IMR-90 (cell line): ENCODE results near the gene UTP14C. TPM values are rescaled to one million over a fixed set of nuclear protein-coding genes. Genes with fewer than 3 reads are reported as not detected.

Source experiments
- ATAC-seq: fragments of 200-7000 bp; cut with Tn5 transposase; 2 replicates; pipeline ENCODE4 v1.9.1; 2020; ENCODE audit warnings: low read depth, mild to moderate bottlenecking, moderate library complexity
- BruUV-seq: library from RNA; stranded (reverse); fragments of 400-500 nt; replicated peaks from 2 replicates; lab custom pipeline; 2021; lab: Mats Ljungman, UMichigan
- CTCF ChIA-PET: fragments of 300-600 bp; formaldehyde crosslinking; extraction: SDS; loops from one replicate; lab custom pipeline; 2021; ENCODE audit warnings: antibody characterized with exemption; lab: Yijun Ruan, JAX
- POLR2A ChIA-PET: fragments of 300-600 bp; sonication (Branson Sonifier 250); formaldehyde crosslinking; loops from one replicate; lab custom pipeline; 2022; ENCODE audit warnings: antibody characterized with exemption; ENCODE audit not compliant: unreplicated experiment; lab: Charles Lee
- DNase-seq: peaks from one replicate; pipeline ENCODE4 v3.0.0; 2013
- H2AFZ ChIP-seq: replicated peaks from 2 replicates; pipeline ENCODE3; 2013; ENCODE audit warnings: low read length, mild to moderate bottlenecking; ENCODE audit not compliant: poor library complexity
- H2AK5ac ChIP-seq: 2 replicates; pipeline ENCODE4 v1.6.1; 2013; ENCODE audit warnings: low read depth, low read length, inconsistent platforms
- H2AK9ac ChIP-seq: replicated peaks from 2 replicates; pipeline ENCODE3; 2013; ENCODE audit warnings: mild to moderate bottlenecking, low read depth, low read length, moderate library complexity; ENCODE audit not compliant: poor library complexity
- H2BK120ac ChIP-seq: 2 replicates; pipeline ENCODE4 v1.6.1; 2013; ENCODE audit warnings: low read depth, low read length, inconsistent platforms
- H2BK15ac ChIP-seq: 3 replicates; pipeline ENCODE4 v1.6.1; 2013; ENCODE audit warnings: low read depth, low read length, inconsistent platforms
- H2BK20ac ChIP-seq: 2 replicates; pipeline ENCODE4 v1.6.1; 2013; ENCODE audit warnings: low read depth, mild to moderate bottlenecking, inconsistent platforms, low read length, moderate library complexity
- H2BK5ac ChIP-seq: 2 replicates; pipeline ENCODE4 v1.6.1; 2013; ENCODE audit warnings: mild to moderate bottlenecking, low read depth, low read length, inconsistent platforms; ENCODE audit not compliant: poor library complexity, severe bottlenecking
- H3K14ac ChIP-seq: replicated peaks from 2 replicates; pipeline ENCODE4 v1.6.1; 2013; ENCODE audit warnings: low read depth, low read length, inconsistent platforms
- H3K18ac ChIP-seq: 2 replicates; pipeline ENCODE4 v1.6.1; 2013; ENCODE audit warnings: low read depth, low read length, control low read depth
- H3K23ac ChIP-seq: 2 replicates; pipeline ENCODE4 v1.6.1; 2013; ENCODE audit warnings: low read depth, low read length, inconsistent platforms
- H3K27ac ChIP-seq: 2 replicates; pipeline ENCODE4 v1.5.1; 2013; ENCODE audit warnings: mild to moderate bottlenecking, control low read depth, low read length; ENCODE audit not compliant: insufficient read depth
- H3K27me3 ChIP-seq: 2 replicates; pipeline ENCODE4 v1.6.1; 2013; ENCODE audit warnings: low read length; ENCODE audit not compliant: control insufficient read depth, insufficient read depth
- H3K36me3 ChIP-seq: 2 replicates; pipeline ENCODE4 v1.6.1; 2013; ENCODE audit warnings: low read length, mixed read lengths; ENCODE audit not compliant: control insufficient read depth, insufficient read depth
- H3K4ac ChIP-seq: 2 replicates; pipeline ENCODE4 v1.6.1; 2013; ENCODE audit warnings: low read depth, low read length, inconsistent platforms
- H3K4me1 ChIP-seq: 2 replicates; pipeline ENCODE4 v1.6.1; 2013; ENCODE audit warnings: low read length, mixed read lengths; ENCODE audit not compliant: control insufficient read depth, insufficient read depth
- H3K4me2 ChIP-seq: 2 replicates; pipeline ENCODE4 v1.6.1; 2013; ENCODE audit warnings: low read depth, mild to moderate bottlenecking, control low read depth, low read length, moderate library complexity
- H3K4me3 ChIP-seq: 2 replicates; pipeline ENCODE4 v1.5.1; 2013; ENCODE audit warnings: low read depth, mild to moderate bottlenecking, control low read depth, low read length, moderate library complexity; ENCODE audit not compliant: insufficient read depth
- H3K56ac ChIP-seq: 2 replicates; pipeline ENCODE4 v1.6.1; 2013; ENCODE audit warnings: low read length, inconsistent platforms; ENCODE audit not compliant: insufficient read depth; ENCODE audit errors: extremely low read depth
- H3K79me1 ChIP-seq, 2 experiments: 2 replicates each; pipeline ENCODE4 v1.6.1; 2013; ENCODE audit warnings: low read length in 2 of 2, inconsistent platforms in 1 of 2, low read depth in 1 of 2
- H3K9ac ChIP-seq: 2 replicates; pipeline ENCODE4 v1.6.1; 2013; ENCODE audit warnings: low read depth, low read length, control low read depth
- H3K9me1 ChIP-seq: 2 replicates; pipeline ENCODE4 v1.6.1; 2013; ENCODE audit warnings: low read length, inconsistent platforms; ENCODE audit not compliant: insufficient read depth
- H3K9me3 ChIP-seq: 2 replicates; pipeline ENCODE4 v1.6.1; 2013; ENCODE audit warnings: low read length; ENCODE audit not compliant: control insufficient read depth, insufficient read depth
- H4K20me1 ChIP-seq: 2 replicates; pipeline ENCODE4 v1.6.1; 2013; ENCODE audit warnings: low read length, inconsistent platforms; ENCODE audit not compliant: insufficient read depth
- H4K5ac ChIP-seq: 2 replicates; pipeline ENCODE4 v1.6.1; 2013; ENCODE audit warnings: mild to moderate bottlenecking, low read depth, low read length, control low read depth
- H4K8ac ChIP-seq, 2 experiments: 2 replicates each; pipeline ENCODE4 v1.6.1; 2013; ENCODE audit warnings: low read depth in 2 of 2, low read length in 2 of 2, control low read depth in 1 of 2, inconsistent platforms in 1 of 2
- H4K91ac ChIP-seq: 2 replicates; pipeline ENCODE4 v1.6.1; 2013; ENCODE audit warnings: low read depth, low read length, inconsistent platforms; ENCODE audit not compliant: insufficient read depth
- BHLHE40 ChIP-seq: fragments of 150-350 bp; IDR thresholded peaks from 2 replicates; pipeline ENCODE4 v1.6.1; 2016; ENCODE audit warnings: mild to moderate bottlenecking, low read depth, low read length
- CHD1 ChIP-seq: IDR thresholded peaks from 2 replicates; pipeline ENCODE4 v1.6.1; 2012; ENCODE audit warnings: low read depth, low read length, improper control_type of control experiment
- ELK1 ChIP-seq: fragments of 150-350 bp; IDR thresholded peaks from 2 replicates; pipeline ENCODE4 v1.6.1; 2016; ENCODE audit warnings: low read depth, mild to moderate bottlenecking, low read length, moderate library complexity, borderline replicate concordance
- MAFK ChIP-seq: IDR thresholded peaks from 2 replicates; pipeline ENCODE4 v1.6.1; 2012; ENCODE audit warnings: low read depth, low read length, improper control_type of control experiment
- MAZ ChIP-seq: IDR thresholded peaks from 2 replicates; pipeline ENCODE4 v1.6.1; 2012; ENCODE audit warnings: low read depth, mild to moderate bottlenecking, low read length, improper control_type of control experiment, moderate library complexity, borderline replicate concordance
- MXI1 ChIP-seq: IDR thresholded peaks from 2 replicates; pipeline ENCODE4 v1.6.1; 2012; ENCODE audit warnings: low read depth, mild to moderate bottlenecking, low read length, moderate library complexity, borderline replicate concordance
- NFE2L2 ChIP-seq: fragments of 150-350 bp; IDR thresholded peaks from 2 replicates; pipeline ENCODE4 v1.6.1; 2016; ENCODE audit warnings: low read depth, mild to moderate bottlenecking, low read length
- SMC3 ChIP-seq: fragments of 150-350 bp; IDR thresholded peaks from 2 replicates; pipeline ENCODE4 v1.6.1; 2016; ENCODE audit warnings: low read depth, mild to moderate bottlenecking, antibody characterized with exemption, low read length, moderate library complexity
- USF2 ChIP-seq: fragments of 150-350 bp; IDR thresholded peaks from 2 replicates; pipeline ENCODE4 v1.6.1; 2017; ENCODE audit warnings: mild to moderate bottlenecking, antibody characterized with exemption, low read length, low read depth
- WGBS, 2 experiments: methylation state at CpG; one replicate each; pipeline versions ENCODE4 v1.1.5 to v1.1.7; 2013; ENCODE audit warnings: missing lambda C conversion rate in 2 of 2; ENCODE audit not compliant: insufficient read length in 1 of 2; ENCODE audit errors: extremely low coverage in 2 of 2; 5-methylcytosine and 5-hydroxymethylcytosine counted together
- dilution Hi-C: fragments of 300-500 bp; cut with HindIII; formaldehyde crosslinking; loops from one replicate; pipeline ENCODE4 v1.14.3; 2018; ENCODE audit warnings: low sequenced_read_pairs; ENCODE audit not compliant: unreplicated experiment
- in situ Hi-C: fragments of 300-500 bp; cut with MboI; formaldehyde crosslinking; loops from 3 replicates; pipeline ENCODE4 v1.14.3; 2019; ENCODE audit warnings: low sequenced_read_pairs, inconsistent platforms, mixed read lengths
- intact Hi-C: fragments of 100-400 bp; cut with micrococcal nuclease; formaldehyde crosslinking; loops from 2 replicates; pipeline ENCODE4 v1.10.0; 2022
- polyA plus RNA-seq, 3 experiments: library from polyadenylated mRNA; depleted of rRNA; stranded (reverse); fragments of >200 nt; gene quantifications; 2 replicates each; pipeline ENCODE4 v1.2.3, GENCODE V29; 2012; ENCODE audit warnings: low replicate concordance in 1 of 3
- total RNA-seq: library from RNA; depleted of rRNA; stranded (reverse); fragments of >200 nt; gene quantifications from 2 replicates; pipeline ENCODE4 v1.2.3, GENCODE V29; 2012
- TF ChIP-seq, protein P1 (sequence below): conservative IDR thresholded peaks from 2 replicates; pipeline ENCODE4 v1.5.1; 2012; ENCODE audit warnings: mild to moderate bottlenecking, low read depth, low read length, improper control_type of control experiment

Gene UTP14C
- total and polyA plus RNA-seq, 2 of the 4 experiments (the other 2 are of a cell fraction) = 8.2 to 12.5 TPM

- CTCF ChIA-PET = no interaction called here
Observed at GRCh38 chr13:51981355-51981754, 43.1 kb upstream of the UTP14C start.

More at GRCh38 chr13:51981355-51981754, 43.1 kb upstream of the UTP14C start:
- H3K4me1 ChIP-seq = peaks cover 2% of the 10 kb centered on the region; the same call in 1 of the 2 replicates
- ATAC-seq = peak; percentile 78
- no peak overlapping the region for H2AK5ac ChIP-seq
- H3K4me3 ChIP-seq = no peak overlapping the region
- no peaks in the 10 kb centered on the region for H3K79me1 ChIP-seq
- H4K8ac ChIP-seq = no peak overlapping the region
- in situ Hi-C loops (loop anchor here (5.0 kb wide), 1 partner anchor 71 kb away; no protein-coding TSS in a partner anchor), intact Hi-C loops (no loop called here), dilution Hi-C loops (no loop called here)
- no peak overlapping the region for H3K9ac ChIP-seq
- no peak overlapping the region for H4K5ac ChIP-seq
- no peaks in the 10 kb centered on the region for H4K20me1 ChIP-seq
- POLR2A ChIA-PET = no interaction called here
- no peak overlapping the region for H3K4ac ChIP-seq
- H3K4me2 ChIP-seq = no peak overlapping the region; the same call in 1 of the 2 replicates
- no peak overlapping the region for H4K91ac ChIP-seq
- no peak for DNase-seq
- no peak for TF ChIP-seq MAZ
- TF ChIP-seq CHD1 = no peak
- TF ChIP-seq SMC3 = no peak
- TF ChIP-seq BHLHE40 = no peak
- TF ChIP-seq MAFK = no peak
- TF ChIP-seq NFE2L2 = no peak
- no peak for TF ChIP-seq ELK1
- no peak for TF ChIP-seq USF2
- TF ChIP-seq MXI1 = no peak
- TF ChIP-seq, protein P1, sequence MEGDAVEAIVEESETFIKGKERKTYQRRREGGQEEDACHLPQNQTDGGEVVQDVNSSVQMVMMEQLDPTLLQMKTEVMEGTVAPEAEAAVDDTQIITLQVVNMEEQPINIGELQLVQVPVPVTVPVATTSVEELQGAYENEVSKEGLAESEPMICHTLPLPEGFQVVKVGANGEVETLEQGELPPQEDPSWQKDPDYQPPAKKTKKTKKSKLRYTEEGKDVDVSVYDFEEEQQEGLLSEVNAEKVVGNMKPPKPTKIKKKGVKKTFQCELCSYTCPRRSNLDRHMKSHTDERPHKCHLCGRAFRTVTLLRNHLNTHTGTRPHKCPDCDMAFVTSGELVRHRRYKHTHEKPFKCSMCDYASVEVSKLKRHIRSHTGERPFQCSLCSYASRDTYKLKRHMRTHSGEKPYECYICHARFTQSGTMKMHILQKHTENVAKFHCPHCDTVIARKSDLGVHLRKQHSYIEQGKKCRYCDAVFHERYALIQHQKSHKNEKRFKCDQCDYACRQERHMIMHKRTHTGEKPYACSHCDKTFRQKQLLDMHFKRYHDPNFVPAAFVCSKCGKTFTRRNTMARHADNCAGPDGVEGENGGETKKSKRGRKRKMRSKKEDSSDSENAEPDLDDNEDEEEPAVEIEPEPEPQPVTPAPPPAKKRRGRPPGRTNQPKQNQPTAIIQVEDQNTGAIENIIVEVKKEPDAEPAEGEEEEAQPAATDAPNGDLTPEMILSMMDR = no peak
- no peaks in the 10 kb centered on the region for H3K36me3 ChIP-seq
- no peak overlapping the region for H3K23ac ChIP-seq
- BruUV-seq = no TSS peak
- H3K27me3 ChIP-seq = peaks cover 3% of the 10 kb centered on the region; the same call in 1 of the 2 replicates
- H3K27ac ChIP-seq = no peak overlapping the region
- no peak overlapping the region for H3K18ac ChIP-seq
- no peak overlapping the region for H2BK120ac ChIP-seq
- no peaks in the 10 kb centered on the region for H3K9me1 ChIP-seq
- 86% methylated on average over 1 of the region's 4 CpGs; no CpG with 5 or more reads in 1 of the 2 experiments for WGBS, 2 experiments
- H2AFZ ChIP-seq = no peak overlapping the region
- H2BK5ac ChIP-seq = no peak overlapping the region
- no peak overlapping the region for H3K14ac ChIP-seq
- H2BK20ac ChIP-seq = no peak overlapping the region
- H2AK9ac ChIP-seq = no peak overlapping the region
- H3K56ac ChIP-seq = no peak overlapping the region
- H2BK15ac ChIP-seq = no peak overlapping the region
- no peaks in the 10 kb centered on the region for H3K9me3 ChIP-seq
